Left renal pelvis (tissue), 4 donors: ENCODE data around the gene GRID1. TPM values are rescaled to one million over a fixed set of nuclear protein-coding genes. Genes with fewer than 3 reads are reported as not detected.
"Not testable (repeated sequence)": the region's sequence is repeated elsewhere in the genome, so short reads cannot be mapped to it uniquely, and the experiment has no call there.

Source experiments
- DNase-seq, 4 donors: peaks; one replicate each; pipeline ENCODE4 v3.0.0-alpha.2; 2013; ENCODE audit warnings: low read depth in 4 of 4, low spot score in 3 of 4
- polyA plus RNA-seq, 4 donors: library from polyadenylated mRNA; unstranded; fragments of 120-200 nt; gene quantifications; one replicate each; pipeline ENCODE4 v1.2.1, GENCODE V29; 2013; ENCODE audit not compliant: insufficient read length in 4 of 4

The GRID1 gene
- polyA plus RNA-seq, 4 donors = 1.6 to 5.4 (median 1.9) TPM

GRCh38 chr10:86058964-86059363 lies 307.6 kb downstream of the GRID1 start:
- no peak for DNase-seq

GRCh38 chr10:86057708-86058107 lies 308.9 kb downstream of the GRID1 start:
- no peak for DNase-seq

GRCh38 chr10:86056672-86057071 lies 309.9 kb downstream of the GRID1 start:
- no peak for DNase-seq

- DNase-seq = no peak
These were observed 310.7 kb downstream of the GRID1 start for GRCh38 chr10:86055928-86056327.

GRCh38 chr10:86053675-86054074 lies 312.9 kb downstream of the GRID1 start:
- no peak for DNase-seq

GRCh38 chr10:86051586-86051985 lies 315.0 kb downstream of the GRID1 start:
- no peak for DNase-seq

GRCh38 chr10:86049442-86049841 lies 317.2 kb downstream of the GRID1 start:
- no peak for DNase-seq

GRCh38 chr10:86048973-86049372 lies 317.6 kb downstream of the GRID1 start:
- no peak for DNase-seq

- DNase-seq = no peak
These were observed 318.0 kb downstream of the GRID1 start for GRCh38 chr10:86048571-86048970.

GRCh38 chr10:86047588-86047987 lies 319.0 kb downstream of the GRID1 start:
- DNase-seq = no peak

- no peak for DNase-seq
These were observed 319.6 kb downstream of the GRID1 start for GRCh38 chr10:86046845-86047460.

GRCh38 chr10:86045896-86046295 lies 320.7 kb downstream of the GRID1 start:
- DNase-seq = no peak

- no peak for DNase-seq
These were observed 322.6 kb downstream of the GRID1 start for GRCh38 chr10:86044029-86044428.

GRCh38 chr10:86043236-86043635 lies 323.4 kb downstream of the GRID1 start:
- no peak for DNase-seq

GRCh38 chr10:86042161-86042560 lies 324.4 kb downstream of the GRID1 start:
- DNase-seq = no peak

GRCh38 chr10:86041116-86041515 lies 325.5 kb downstream of the GRID1 start:
- DNase-seq = no peak

GRCh38 chr10:86038371-86038770 lies 328.2 kb downstream of the GRID1 start:
- no peak for DNase-seq

- DNase-seq = no peak
These were observed 329.5 kb downstream of the GRID1 start for GRCh38 chr10:86037096-86037495.

- no peak for DNase-seq
These were observed 330.1 kb downstream of the GRID1 start for GRCh38 chr10:86036544-86036831.

GRCh38 chr10:86035791-86036543 lies 330.6 kb downstream of the GRID1 start:
- DNase-seq = no peak

GRCh38 chr10:86034710-86035109 lies 331.9 kb downstream of the GRID1 start:
- DNase-seq = no peak

GRCh38 chr10:86033581-86033980 lies 333.0 kb downstream of the GRID1 start:
- DNase-seq = no peak

GRCh38 chr10:86032087-86032486 lies 334.5 kb downstream of the GRID1 start:
- DNase-seq = not testable (repeated sequence)
